Left ventricle myocardium inferior (tissue), 1 donor: Measurements from ENCODE around the gene EEF1A1. TPM values are rescaled to one million over a fixed set of nuclear protein-coding genes. Genes with fewer than 3 reads are reported as not detected.
"Not testable (repeated sequence)": the region's sequence is repeated elsewhere in the genome, so short reads cannot be mapped to it uniquely, and the experiment has no call there.

Source experiments
- DNase-seq: peaks from one replicate; pipeline ENCODE4 v3.0.0-alpha.2; 2020
- H3K27ac ChIP-seq: fragments of 200-600 bp; replicated peaks from 2 replicates; pipeline ENCODE4 v1.8.0; 2021
- H3K27me3 ChIP-seq: fragments of 200-600 bp; 2 replicates; pipeline ENCODE4 v1.8.0; 2021; ENCODE audit warnings: low read depth
- H3K36me3 ChIP-seq: fragments of 200-600 bp; 2 replicates; pipeline ENCODE4 v1.8.0; 2021
- H3K4me1 ChIP-seq: fragments of 200-600 bp; 2 replicates; pipeline ENCODE4 v1.8.0; 2021
- H3K4me3 ChIP-seq: fragments of 200-600 bp; 2 replicates; pipeline ENCODE4 v1.8.0; 2021; ENCODE audit warnings: mild to moderate bottlenecking, moderate library complexity
- H3K9me3 ChIP-seq: fragments of 200-600 bp; replicated peaks from 2 replicates; pipeline ENCODE4 v1.8.0; 2021
- intact Hi-C: fragments of 100-400 bp; cut with micrococcal nuclease; formaldehyde crosslinking; loops from one replicate; pipeline ENCODE4 v1.11.0; 2022
- total RNA-seq: library from RNA; stranded (reverse); fragmentation: NEBNext Ultra II Directional; extraction: Animal tissue kit (Norgen Biotek cat#: 25700); gene quantifications from one replicate; pipeline ENCODE4 v1.2.1, GENCODE V29; 2021
- TF ChIP-seq, protein P1 (sequence below): fragments of 200-600 bp; IDR thresholded peaks from 2 replicates; pipeline ENCODE4 v1.8.0; 2021; ENCODE audit warnings: antibody characterized with exemption, mild to moderate bottlenecking, borderline replicate concordance
- donor health status: DM: no; HTN: yes; CAD: no; lungs with severe emphysema.

EEF1A1 gene
- total RNA-seq, 1 donor from 2014 or later, result 1,882 TPM

DNA sequence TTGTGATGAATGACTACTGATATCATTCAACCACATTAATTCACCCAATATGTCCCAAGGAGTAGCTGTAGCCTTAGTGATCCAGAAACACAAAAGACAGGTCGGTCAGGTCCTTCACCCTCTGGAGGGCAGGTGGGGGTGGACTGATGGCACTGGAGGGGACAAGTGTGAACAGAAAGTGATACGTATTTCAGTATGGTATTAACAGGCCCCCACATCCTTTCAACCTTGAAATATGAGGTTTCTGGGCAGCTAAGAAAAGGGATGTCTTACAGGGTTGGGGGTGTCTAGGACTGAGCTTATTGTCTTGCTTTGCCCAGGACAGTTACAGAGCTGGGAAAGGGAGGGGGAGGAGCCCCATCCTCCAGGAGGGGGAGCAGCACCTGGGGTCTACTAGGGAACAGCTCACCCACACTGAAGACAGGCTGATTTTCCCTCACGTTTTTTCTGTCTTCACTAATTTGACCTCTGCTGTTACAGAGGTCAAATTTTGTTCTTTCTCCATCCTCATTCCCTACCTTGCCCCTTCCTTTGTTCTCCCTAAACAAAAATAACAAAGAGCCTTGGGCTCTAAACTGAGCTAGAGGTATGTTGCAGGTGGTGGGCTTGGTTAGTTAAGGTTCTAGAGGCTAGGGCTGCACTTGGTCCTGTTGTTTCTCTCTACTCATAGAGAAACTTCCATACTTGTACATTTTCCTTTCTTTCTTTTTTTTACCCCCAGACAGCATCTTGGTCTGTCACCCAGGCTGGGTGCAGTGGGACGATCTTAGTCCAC lies 38.0 kb upstream of the EEF1A1 start:
- H3K9me3 ChIP-seq, result no peaks in the 10 kb centered on the region
- no peak overlapping the region for H3K4me3 ChIP-seq
- H3K27ac ChIP-seq, result no peak overlapping the region
- TF ChIP-seq, protein P1, sequence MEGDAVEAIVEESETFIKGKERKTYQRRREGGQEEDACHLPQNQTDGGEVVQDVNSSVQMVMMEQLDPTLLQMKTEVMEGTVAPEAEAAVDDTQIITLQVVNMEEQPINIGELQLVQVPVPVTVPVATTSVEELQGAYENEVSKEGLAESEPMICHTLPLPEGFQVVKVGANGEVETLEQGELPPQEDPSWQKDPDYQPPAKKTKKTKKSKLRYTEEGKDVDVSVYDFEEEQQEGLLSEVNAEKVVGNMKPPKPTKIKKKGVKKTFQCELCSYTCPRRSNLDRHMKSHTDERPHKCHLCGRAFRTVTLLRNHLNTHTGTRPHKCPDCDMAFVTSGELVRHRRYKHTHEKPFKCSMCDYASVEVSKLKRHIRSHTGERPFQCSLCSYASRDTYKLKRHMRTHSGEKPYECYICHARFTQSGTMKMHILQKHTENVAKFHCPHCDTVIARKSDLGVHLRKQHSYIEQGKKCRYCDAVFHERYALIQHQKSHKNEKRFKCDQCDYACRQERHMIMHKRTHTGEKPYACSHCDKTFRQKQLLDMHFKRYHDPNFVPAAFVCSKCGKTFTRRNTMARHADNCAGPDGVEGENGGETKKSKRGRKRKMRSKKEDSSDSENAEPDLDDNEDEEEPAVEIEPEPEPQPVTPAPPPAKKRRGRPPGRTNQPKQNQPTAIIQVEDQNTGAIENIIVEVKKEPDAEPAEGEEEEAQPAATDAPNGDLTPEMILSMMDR, result no peak
- DNase-seq, result no peak
- H3K4me1 ChIP-seq, result no peaks in the 10 kb centered on the region
- H3K27me3 ChIP-seq, result peaks cover 16% of the 10 kb centered on the region
- intact Hi-C loops, result no loop called here
- H3K36me3 ChIP-seq, result no peaks in the 10 kb centered on the region

DNA sequence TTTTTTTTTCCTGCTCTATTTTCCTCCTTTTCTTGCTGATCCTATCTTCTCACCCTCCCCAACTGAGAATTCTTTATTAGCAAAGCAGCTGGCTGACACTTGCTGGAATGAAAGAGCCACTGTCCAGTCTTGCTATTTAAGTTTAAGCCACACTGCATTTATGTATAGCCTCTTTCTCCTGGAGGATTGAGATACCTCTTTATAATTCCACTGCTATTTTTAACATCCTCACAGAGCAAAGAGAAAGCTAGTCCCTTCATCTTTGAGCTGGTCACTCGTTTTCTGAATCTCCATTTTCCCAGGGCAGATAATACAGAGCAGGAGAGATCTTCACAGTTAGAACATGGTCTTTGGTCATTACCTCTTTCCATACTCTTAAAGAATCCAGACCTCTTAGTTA lies 36.0 kb upstream of the EEF1A1 start:
- H3K4me3 ChIP-seq, result no peak overlapping the region
- no peak overlapping the region for H3K27ac ChIP-seq
- no peaks in the 10 kb centered on the region for H3K36me3 ChIP-seq
- H3K27me3 ChIP-seq, result peaks cover 29% of the 10 kb centered on the region
- DNase-seq, result no peak
- intact Hi-C loops, result no loop called here
- H3K9me3 ChIP-seq, result no peaks in the 10 kb centered on the region
- TF ChIP-seq, protein P1, result no peak
- no peaks in the 10 kb centered on the region for H3K4me1 ChIP-seq

DNA sequence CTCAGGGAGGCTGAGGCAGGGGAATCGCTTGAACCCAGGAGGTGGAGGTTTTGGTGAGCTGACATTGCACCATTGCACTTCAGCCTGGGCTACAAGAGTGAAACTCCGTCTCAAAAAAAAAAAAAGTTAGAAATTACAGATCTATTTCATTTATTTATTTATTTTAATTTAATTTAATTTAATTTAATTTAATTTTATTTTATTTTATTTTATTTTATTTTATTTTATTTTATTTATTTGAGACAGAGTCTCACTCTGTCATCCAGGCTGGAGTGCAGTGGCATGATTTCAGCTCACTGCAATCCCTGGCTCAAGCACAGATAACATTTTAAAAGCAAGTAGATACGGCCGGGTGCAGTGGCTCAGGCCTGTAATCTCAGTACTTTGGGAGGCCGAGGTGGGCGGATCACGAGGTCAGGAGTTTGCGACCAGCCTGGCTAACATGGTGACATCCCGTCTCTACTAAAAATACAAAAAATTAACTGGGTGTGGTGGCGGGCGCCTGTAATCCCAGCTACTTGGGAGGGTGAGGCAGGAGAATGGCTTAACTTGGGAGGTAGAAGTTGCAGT lies 34.6 kb upstream of the EEF1A1 start:
- H3K36me3 ChIP-seq, DNase-seq, intact Hi-C loops, H3K4me3 ChIP-seq, H3K9me3 ChIP-seq, H3K27ac ChIP-seq, H3K4me1 ChIP-seq: not testable (repeated sequence)
- H3K27me3 ChIP-seq, result peaks cover 31% of the 10 kb centered on the region

DNA sequence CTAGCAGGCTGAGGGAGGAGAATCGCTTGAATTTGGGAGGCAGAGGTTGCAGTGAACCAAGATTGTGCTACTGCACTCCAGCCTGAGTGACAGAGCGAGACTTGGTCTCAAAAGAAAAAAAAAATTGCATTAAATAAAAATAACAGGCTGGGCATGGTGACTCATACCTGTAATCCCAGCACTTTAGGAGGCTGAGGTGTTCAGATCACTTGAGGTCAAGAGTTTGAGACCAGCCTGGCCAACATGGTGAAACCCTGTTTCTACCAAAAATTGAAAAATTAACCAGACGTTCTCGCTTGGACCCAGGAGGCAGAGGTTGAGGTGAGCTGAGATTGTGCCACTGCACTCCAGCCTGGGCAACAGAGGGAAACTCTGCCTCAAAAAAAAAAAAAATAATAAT lies 30.3 kb upstream of the EEF1A1 start:
- H3K36me3 ChIP-seq, intact Hi-C loops: not testable (repeated sequence)

DNA sequence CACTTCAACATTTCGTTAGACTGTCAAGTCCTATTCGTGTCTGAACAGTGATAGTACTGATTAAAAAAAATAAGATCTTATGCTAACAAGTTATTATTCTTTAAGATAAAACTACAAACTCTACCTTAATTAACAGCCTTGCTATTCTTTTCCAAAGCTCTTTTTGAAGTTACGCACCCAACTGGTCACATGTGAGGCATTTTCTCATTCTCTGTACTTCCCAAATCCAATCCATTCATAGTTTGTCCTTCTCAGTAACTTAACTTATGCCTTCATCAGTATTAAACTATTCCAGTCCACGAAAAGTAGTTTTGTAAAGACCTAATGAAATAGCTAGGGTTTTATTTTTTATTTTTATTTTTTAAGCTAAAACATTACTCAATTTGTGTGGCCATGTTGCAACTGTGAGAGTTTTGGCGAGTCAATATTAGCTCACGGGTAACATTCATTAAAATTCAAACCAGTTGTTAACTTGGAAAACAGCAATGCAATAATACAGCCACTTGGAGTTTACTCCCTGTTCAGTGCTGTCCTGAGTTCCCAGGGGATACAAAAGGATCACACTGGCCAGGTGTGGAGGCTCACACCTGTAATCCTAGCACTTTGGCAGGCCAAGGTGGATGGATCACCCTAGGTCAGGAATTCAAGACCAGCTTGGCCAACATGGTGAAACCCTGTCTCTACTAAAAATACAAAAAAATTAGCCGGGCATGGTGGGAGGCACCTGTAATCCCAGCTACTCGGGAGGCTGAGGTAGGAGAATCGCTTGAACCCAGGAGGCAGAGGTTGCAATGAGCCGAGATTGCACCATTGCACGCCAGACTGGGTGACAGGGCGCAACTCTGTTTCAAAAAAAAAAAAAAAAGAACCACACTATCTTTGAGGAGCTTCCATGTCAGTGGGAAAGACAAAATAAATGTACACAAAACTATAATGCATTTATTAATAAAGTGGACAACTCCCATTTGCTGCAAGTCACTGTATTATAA lies 27.9 kb upstream of the EEF1A1 start:
- DNase-seq, result no peak
- no peaks in the 10 kb centered on the region for H3K4me1 ChIP-seq
- TF ChIP-seq, protein P1, result no peak
- H3K36me3 ChIP-seq, result no peaks in the 10 kb centered on the region
- H3K9me3 ChIP-seq, result no peaks in the 10 kb centered on the region
- peaks cover 19% of the 10 kb centered on the region for H3K27me3 ChIP-seq
- H3K4me3 ChIP-seq, result no peak overlapping the region
- H3K27ac ChIP-seq, result no peak overlapping the region
- intact Hi-C loops, result no loop called here

More for the DNA sequence above, 30.3 kb upstream of the EEF1A1 start:
- H3K4me1 ChIP-seq, H3K27ac ChIP-seq, H3K9me3 ChIP-seq, H3K4me3 ChIP-seq, DNase-seq: not testable (repeated sequence)
- H3K27me3 ChIP-seq, result peaks cover 15% of the 10 kb centered on the region

DNA sequence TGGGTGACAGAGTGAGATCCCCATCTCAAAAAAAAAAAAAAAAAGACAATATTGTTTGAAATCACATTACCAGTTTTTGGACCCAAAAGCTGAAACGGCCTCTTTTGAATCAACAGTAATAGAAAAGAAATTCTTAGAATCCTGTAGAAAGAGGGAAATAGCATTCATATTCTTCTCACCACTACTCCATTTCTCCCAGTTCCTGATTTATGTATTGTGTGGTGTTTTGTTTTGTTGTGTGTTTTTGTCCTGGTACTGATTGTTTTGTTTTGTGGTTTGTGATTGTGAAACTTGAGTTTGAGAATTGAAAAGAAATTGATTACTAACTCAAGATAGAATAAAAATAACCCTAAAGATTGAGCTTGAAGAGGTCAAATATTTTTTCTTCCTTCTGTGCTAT lies 26.2 kb upstream of the EEF1A1 start:
- no peak overlapping the region for H3K4me3 ChIP-seq
- intact Hi-C loops, result no loop called here
- H3K36me3 ChIP-seq, result no peaks in the 10 kb centered on the region
- H3K27ac ChIP-seq, result no peak overlapping the region
- no peak for DNase-seq
- H3K27me3 ChIP-seq, result peaks cover 8% of the 10 kb centered on the region
- no peaks in the 10 kb centered on the region for H3K4me1 ChIP-seq
- no peaks in the 10 kb centered on the region for H3K9me3 ChIP-seq
- TF ChIP-seq, protein P1, result no peak
